Thymus (tissue), 11 donors: ENCODE measurements around the gene NCSTN. TPM values are rescaled to one million over a fixed set of nuclear protein-coding genes. Genes with fewer than 3 reads are reported as not detected.

Source experiments
- DNase-seq, 9 donors: peaks; one replicate each; pipeline ENCODE4 v3.0.0-alpha.2; 2013; ENCODE audit warnings: low spot score in 9 of 9, low read depth in 6 of 9, missing footprints in 1 of 9
- H3K27ac ChIP-seq, 2 donors: one replicate each; pipeline ENCODE4 v1.5.1; 2013; ENCODE audit warnings: control low read depth in 1 of 2, low read depth in 1 of 2, low read length in 1 of 2, mild to moderate bottlenecking in 1 of 2, moderate library complexity in 1 of 2
- H3K27me3 ChIP-seq, 2 donors: one replicate each; pipeline ENCODE4 v1.5.1; 2013; ENCODE audit warnings: low read length in 1 of 2; ENCODE audit not compliant: control insufficient read depth in 2 of 2, insufficient read depth in 1 of 2
- H3K36me3 ChIP-seq, 2 donors: one replicate each; pipeline ENCODE4 v1.5.1; 2013; ENCODE audit warnings: low read length in 1 of 2, mild to moderate bottlenecking in 1 of 2, moderate library complexity in 1 of 2; ENCODE audit not compliant: control insufficient read depth in 2 of 2, insufficient read depth in 2 of 2
- H3K4me1 ChIP-seq, 2 donors: one replicate each; pipeline ENCODE4 v1.5.1; 2013; ENCODE audit warnings: low read length in 2 of 2; ENCODE audit not compliant: control insufficient read depth in 2 of 2, insufficient read depth in 2 of 2
- H3K4me3 ChIP-seq, 2 donors: one replicate each; pipeline ENCODE4 v1.5.1; 2013; ENCODE audit warnings: low read length in 2 of 2, control low read depth in 1 of 2, mild to moderate bottlenecking in 1 of 2
- H3K9me3 ChIP-seq, 2 donors: one replicate each; pipeline ENCODE4 v1.5.1; 2013; ENCODE audit warnings: low read length in 1 of 2, mild to moderate bottlenecking in 1 of 2; ENCODE audit not compliant: control insufficient read depth in 2 of 2, insufficient read depth in 1 of 2
- WGBS: extraction: QIAGEN DNeasy Blood & Tissue Kit; methylation state at CpG from one replicate; pipeline ENCODE4 v1.1.7; 2013; 5-methylcytosine and 5-hydroxymethylcytosine counted together
- polyA plus RNA-seq: library from polyadenylated mRNA; stranded (reverse); fragments of 200-250 nt; gene quantifications from one replicate; pipeline ENCODE4 v1.2.3, GENCODE V29; 2013
- total RNA-seq: library from RNA; stranded (reverse); fragments of 120-200 nt; gene quantifications from one replicate; pipeline ENCODE4 v1.2.4, GENCODE V29; 2013
- donor health status: healthy.

NCSTN gene
- total and polyA plus RNA-seq, 2 donors: 22.2 to 40.0 TPM

DNA sequence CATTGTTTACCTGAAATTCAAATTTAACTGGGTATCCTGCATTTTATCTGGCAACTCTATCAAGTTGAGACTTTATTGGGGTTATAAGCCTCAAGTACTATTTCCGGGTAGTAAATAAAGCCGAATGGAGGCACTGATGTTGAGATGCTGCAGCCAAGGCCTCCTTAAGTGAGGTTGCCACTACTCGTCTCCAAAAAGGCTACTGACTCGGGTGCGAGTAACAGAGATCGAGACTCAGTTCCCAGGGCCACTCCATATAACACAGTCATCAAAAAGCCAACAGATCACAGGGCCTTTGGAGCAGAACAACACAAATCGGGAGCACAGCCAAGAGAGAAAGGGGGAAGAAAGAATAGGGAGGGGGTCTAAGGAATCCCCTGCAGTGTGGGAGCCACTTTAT is 657 bp upstream of the NCSTN start:
- peaks cover 11 to 45% of the 10 kb centered on the region in 2 donors for H3K36me3 ChIP-seq
- WGBS: 1% methylated on average over 7 of the region's 7 CpGs
- no peaks in the 10 kb centered on the region for H3K9me3 ChIP-seq
- H3K27ac ChIP-seq: peak overlapping the region; percentile 26 to 93
- H3K4me3 ChIP-seq: peak overlapping the region; percentile 80 to 95
- peaks cover 11% of the 10 kb centered on the region in 2 donors for H3K4me1 ChIP-seq
- DNase-seq: peak in 7 of 9 donors; percentile 6 to 53 (median 18)
- H3K27me3 ChIP-seq: no peaks in the 10 kb centered on the region

GRCh38 chr1:160344241-160344640 is 1.1 kb downstream of the NCSTN start:
- WGBS: 89% methylated on average over 3 of the region's 3 CpGs

GRCh38 chr1:160344936-160345335 is 1.8 kb downstream of the NCSTN start:
- H3K36me3 ChIP-seq: peaks cover 26 to 43% of the 10 kb centered on the region in 2 donors

More at GRCh38 chr1:160344241-160344640, 1.1 kb downstream of the NCSTN start:
- peak overlapping the region in 1 of 2 donors; percentile 93 for H3K27ac ChIP-seq
- H3K36me3 ChIP-seq: peaks cover 22 to 43% of the 10 kb centered on the region in 2 donors
- no peaks in the 10 kb centered on the region for H3K27me3 ChIP-seq
- no peaks in the 10 kb centered on the region for H3K9me3 ChIP-seq
- no peak for DNase-seq
- H3K4me3 ChIP-seq: peak overlapping the region; percentile 80 to 95
- H3K4me1 ChIP-seq: peaks cover 11% of the 10 kb centered on the region in 2 donors

GRCh38 chr1:160346463-160346862 is 3.3 kb downstream of the NCSTN start:
- Histone ChIP-seq H3K36me3 (peaks cover 37 to 56% of the 10 kb centered on the region in 2 donors), H3K4me1 (peaks cover 11% of the 10 kb centered on the region in 2 donors), H3K27me3 (no peaks in the 10 kb centered on the region), H3K9me3 (no peaks in the 10 kb centered on the region), H3K27ac (no peak overlapping the region), H3K4me3 (no peak overlapping the region)
- DNase-seq: no peak
- WGBS: 92% methylated on average over 10 of the region's 10 CpGs

More at GRCh38 chr1:160344936-160345335, 1.8 kb downstream of the NCSTN start:
- DNase-seq: no peak
- peaks cover 11% of the 10 kb centered on the region in 2 donors for H3K4me1 ChIP-seq
- no peaks in the 10 kb centered on the region for H3K27me3 ChIP-seq
- no peak overlapping the region for H3K4me3 ChIP-seq
- no peak overlapping the region for H3K27ac ChIP-seq
- H3K9me3 ChIP-seq: no peaks in the 10 kb centered on the region
- 99% methylated on average over 6 of the region's 6 CpGs for WGBS

GRCh38 chr1:160346958-160347357 is 3.8 kb downstream of the NCSTN start:
- Histone ChIP-seq H3K4me1 (peaks cover 9 to 11% of the 10 kb centered on the region in 2 donors), H3K27me3 (no peaks in the 10 kb centered on the region), H3K4me3 (no peak overlapping the region), H3K27ac (peak overlapping the region in 1 of 2 donors; percentile 5), H3K36me3 (peaks cover 42 to 61% of the 10 kb centered on the region in 2 donors), H3K9me3 (no peaks in the 10 kb centered on the region)
- 71% methylated on average over 4 of the region's 4 CpGs for WGBS
- peak in 1 of 9 donors; percentile 4 for DNase-seq

DNA sequence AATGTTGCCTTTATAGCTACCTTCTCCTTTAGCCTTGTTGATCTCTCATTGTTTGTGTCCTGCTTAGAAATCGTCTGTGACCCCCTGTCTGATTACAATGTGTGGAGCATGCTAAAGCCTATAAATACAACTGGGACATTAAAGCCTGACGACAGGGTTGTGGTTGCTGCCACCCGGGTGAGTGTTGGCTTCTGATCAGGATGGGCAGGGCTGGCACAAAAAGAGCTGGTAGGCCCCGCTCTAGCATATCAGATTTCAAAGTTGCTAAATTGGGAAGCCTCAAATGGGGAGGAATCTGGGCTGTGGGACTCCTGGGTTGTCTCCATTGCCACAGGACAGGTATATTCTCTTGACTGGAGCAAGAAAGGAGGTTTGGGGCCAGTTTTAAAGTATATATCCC is 8.4 kb downstream of the NCSTN start:
- no peak for DNase-seq

GRCh38 chr1:160352555-160352954 is 9.4 kb downstream of the NCSTN start:
- peaks cover 94 to 97% of the 10 kb centered on the region in 2 donors for H3K36me3 ChIP-seq
- H3K27me3 ChIP-seq: no peaks in the 10 kb centered on the region
- H3K9me3 ChIP-seq: no peaks in the 10 kb centered on the region
- DNase-seq: no peak
- H3K4me1 ChIP-seq: no peaks in the 10 kb centered on the region
- no peak overlapping the region for H3K4me3 ChIP-seq
- WGBS: 98% methylated on average over 8 of the region's 8 CpGs
- H3K27ac ChIP-seq: no peak overlapping the region

More for the DNA sequence above, 8.4 kb downstream of the NCSTN start:
- no peak overlapping the region for H3K27ac ChIP-seq
- H3K4me3 ChIP-seq: no peak overlapping the region
- peaks cover 86 to 97% of the 10 kb centered on the region in 2 donors for H3K36me3 ChIP-seq
- no peaks in the 10 kb centered on the region for H3K9me3 ChIP-seq
- no peaks in the 10 kb centered on the region for H3K27me3 ChIP-seq
- no peaks in the 10 kb centered on the region for H3K4me1 ChIP-seq
- WGBS: 98% methylated on average over 4 of the region's 4 CpGs

DNA sequence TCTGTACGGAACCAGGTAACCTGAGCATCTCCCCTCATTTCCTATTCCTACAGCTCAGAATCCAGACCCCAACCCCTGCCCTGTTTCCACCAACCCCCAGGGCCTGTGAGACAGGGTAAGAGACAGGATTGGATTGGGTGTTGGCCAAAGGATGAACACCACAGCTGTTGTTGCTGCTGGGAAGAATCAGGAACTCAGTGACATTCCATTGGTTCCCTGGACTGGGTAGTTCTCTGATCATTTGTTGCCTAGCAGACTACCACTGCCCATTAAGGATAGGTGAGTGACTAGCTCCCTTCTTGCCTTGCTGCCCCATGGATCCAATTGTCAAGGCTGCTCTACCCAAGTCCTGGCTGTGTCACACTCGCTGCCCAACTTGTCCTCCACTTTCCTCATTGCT is 10.0 kb downstream of the NCSTN start:
- WGBS: 94% methylated on average over 2 of the region's 2 CpGs
- H3K4me3 ChIP-seq: no peak overlapping the region
- DNase-seq: no peak
- peaks cover 96 to 98% of the 10 kb centered on the region in 2 donors for H3K36me3 ChIP-seq
- no peaks in the 10 kb centered on the region for H3K27me3 ChIP-seq
- H3K27ac ChIP-seq: no peak overlapping the region
- no peaks in the 10 kb centered on the region for H3K4me1 ChIP-seq
- H3K9me3 ChIP-seq: no peaks in the 10 kb centered on the region

- Histone ChIP-seq H3K4me1 (no peaks in the 10 kb centered on the region), H3K27me3 (no peaks in the 10 kb centered on the region), H3K27ac (no peak overlapping the region), H3K9me3 (no peaks in the 10 kb centered on the region), H3K36me3 (peaks cover 89 to 97% of the 10 kb centered on the region in 2 donors), H3K4me3 (no peak overlapping the region)
- peak in 2 of 9 donors; percentile 29 to 45 for DNase-seq
- WGBS: 79% methylated on average over 5 of the region's 5 CpGs
These were observed 11.3 kb downstream of the NCSTN start for GRCh38 chr1:160354388-160354985.
